ENCODE measurements around the gene ZNHIT3.

Gene ZNHIT3

DNA sequence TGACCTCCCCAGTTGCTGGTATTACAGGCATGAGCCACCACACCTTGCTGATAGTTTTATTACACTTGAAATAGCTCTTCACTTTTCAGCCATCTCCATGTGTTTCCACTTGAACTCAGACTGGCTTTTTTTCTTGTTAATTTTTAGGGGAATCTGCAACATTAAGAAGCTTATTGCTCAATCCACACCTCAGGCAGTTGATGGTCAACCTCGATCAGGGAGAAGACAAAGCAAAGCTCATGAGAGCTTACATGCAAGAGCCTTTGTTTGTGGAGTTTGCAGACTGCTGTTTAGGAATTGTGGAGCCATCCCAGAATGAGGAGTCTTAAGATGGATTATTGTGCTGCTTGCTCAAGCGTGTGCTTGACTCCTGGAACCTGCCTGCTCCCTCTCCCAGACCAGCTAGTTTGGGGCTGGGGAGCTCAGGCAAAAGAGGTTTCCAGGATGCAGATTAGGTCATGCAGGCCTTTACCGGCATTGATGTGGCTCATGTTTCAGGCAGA, 8.6 kb downstream of the ZNHIT3 start:
- H2AFZ ChIP-seq (ENCODE audit: low read length) = no peak overlapping the region
- H3K9me2 ChIP-seq (replicated peaks; ENCODE audit: low read depth, low read length) = no peaks in the 10 kb centered on the region
- H3K9ac ChIP-seq (ENCODE audit: low read depth, low read length, poor library complexity, severe bottlenecking) = no peak overlapping the region
- H3K79me2 ChIP-seq (ENCODE audit: insufficient read depth, low read length) = peaks cover 29% of the 10 kb centered on the region
- H3K9me3 ChIP-seq (ENCODE audit: insufficient read depth, low read depth, low read length) = no peaks in the 10 kb centered on the region
- H3K4me1 ChIP-seq (ENCODE audit: insufficient read depth, low read length, poor library complexity, severe bottlenecking) = no peaks in the 10 kb centered on the region
- H3K4me3 ChIP-seq (ENCODE audit: low read length, poor library complexity, severe bottlenecking) = no peak overlapping the region
- peaks cover 73% of the 10 kb centered on the region for H3K36me3 ChIP-seq (ENCODE audit: insufficient read depth, low read length)
- H3F3A ChIP-seq (ENCODE audit: low read depth) = no peaks in the 10 kb centered on the region; the same call in 1 of the 2 replicates
- TF ChIP-seq, protein P1, sequence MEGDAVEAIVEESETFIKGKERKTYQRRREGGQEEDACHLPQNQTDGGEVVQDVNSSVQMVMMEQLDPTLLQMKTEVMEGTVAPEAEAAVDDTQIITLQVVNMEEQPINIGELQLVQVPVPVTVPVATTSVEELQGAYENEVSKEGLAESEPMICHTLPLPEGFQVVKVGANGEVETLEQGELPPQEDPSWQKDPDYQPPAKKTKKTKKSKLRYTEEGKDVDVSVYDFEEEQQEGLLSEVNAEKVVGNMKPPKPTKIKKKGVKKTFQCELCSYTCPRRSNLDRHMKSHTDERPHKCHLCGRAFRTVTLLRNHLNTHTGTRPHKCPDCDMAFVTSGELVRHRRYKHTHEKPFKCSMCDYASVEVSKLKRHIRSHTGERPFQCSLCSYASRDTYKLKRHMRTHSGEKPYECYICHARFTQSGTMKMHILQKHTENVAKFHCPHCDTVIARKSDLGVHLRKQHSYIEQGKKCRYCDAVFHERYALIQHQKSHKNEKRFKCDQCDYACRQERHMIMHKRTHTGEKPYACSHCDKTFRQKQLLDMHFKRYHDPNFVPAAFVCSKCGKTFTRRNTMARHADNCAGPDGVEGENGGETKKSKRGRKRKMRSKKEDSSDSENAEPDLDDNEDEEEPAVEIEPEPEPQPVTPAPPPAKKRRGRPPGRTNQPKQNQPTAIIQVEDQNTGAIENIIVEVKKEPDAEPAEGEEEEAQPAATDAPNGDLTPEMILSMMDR (conservative IDR thresholded peaks at IDR 0.05; ENCODE audit: low read length) = no peak
- TF ChIP-seq EZH2phosphoT487 (IDR thresholded peaks at IDR 0.05; ENCODE audit: borderline replicate concordance) = no peak
- H3K4me2 ChIP-seq (ENCODE audit: low read depth, low read length, poor library complexity, severe bottlenecking) = no peak overlapping the region
- H4K20me1 ChIP-seq (ENCODE audit: insufficient read depth, low read length, poor library complexity, severe bottlenecking) = peaks cover 16% of the 10 kb centered on the region
- H3K27me3 ChIP-seq (ENCODE audit: insufficient read depth, low read length, poor library complexity, severe bottlenecking) = no peaks in the 10 kb centered on the region

DNA sequence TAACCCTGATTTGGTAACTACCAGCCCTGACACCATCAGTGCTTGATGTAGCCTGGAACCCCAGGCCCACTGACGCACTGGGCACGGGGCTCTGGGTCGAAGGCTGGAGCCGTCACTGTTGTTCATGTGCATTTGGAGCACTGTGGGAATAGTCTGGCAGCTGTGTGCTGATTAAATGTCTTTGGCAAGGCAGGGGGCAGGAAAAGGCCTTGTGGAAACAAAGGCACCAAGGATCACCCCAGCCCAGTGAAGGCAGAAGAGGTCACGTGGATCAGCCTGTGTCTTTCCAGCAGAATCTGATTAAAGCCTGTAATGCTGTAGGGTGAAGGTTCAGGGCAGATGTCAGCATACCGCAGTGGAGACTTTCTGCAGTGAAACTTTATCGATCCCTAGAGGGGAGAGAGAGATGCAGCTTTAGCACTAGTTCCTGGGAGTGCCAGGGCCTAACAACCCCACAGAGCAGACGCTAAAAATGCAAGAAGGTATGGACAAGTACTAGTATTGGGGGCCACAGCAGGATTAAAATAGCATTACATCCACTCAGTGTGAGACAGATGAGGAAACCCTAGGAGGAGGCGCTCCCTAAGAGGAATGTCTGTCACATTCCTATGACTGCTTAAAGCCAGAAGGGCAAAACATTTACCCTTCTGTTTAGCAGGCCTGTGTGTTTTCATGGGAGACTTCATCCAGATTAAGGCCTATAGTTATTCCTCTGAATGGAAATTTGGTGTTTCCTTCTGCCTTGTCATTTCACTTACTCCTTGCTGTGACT, 9.7 kb downstream of the ZNHIT3 start:
- H3K4me1 ChIP-seq (ENCODE audit: insufficient read depth, low read length, poor library complexity, severe bottlenecking) = no peaks in the 10 kb centered on the region
- H3K79me2 ChIP-seq (ENCODE audit: insufficient read depth, low read length) = peaks cover 18% of the 10 kb centered on the region; the same call in 1 of the 2 replicates
- H3K27me3 ChIP-seq (ENCODE audit: insufficient read depth, low read length, poor library complexity, severe bottlenecking) = no peaks in the 10 kb centered on the region
- H3K9me3 ChIP-seq (ENCODE audit: insufficient read depth, low read depth, low read length) = no peaks in the 10 kb centered on the region
- no peaks in the 10 kb centered on the region for H3K9me2 ChIP-seq (replicated peaks; ENCODE audit: low read depth, low read length)
- peaks cover 5% of the 10 kb centered on the region for H4K20me1 ChIP-seq (ENCODE audit: insufficient read depth, low read length, poor library complexity, severe bottlenecking)
- H3K4me3 ChIP-seq (ENCODE audit: low read length, poor library complexity, severe bottlenecking) = no peak overlapping the region
- H3K9ac ChIP-seq (ENCODE audit: low read depth, low read length, poor library complexity, severe bottlenecking) = no peak overlapping the region
- H3F3A ChIP-seq (ENCODE audit: low read depth) = no peaks in the 10 kb centered on the region; the same call in 1 of the 2 replicates
- TF ChIP-seq EZH2phosphoT487 (IDR thresholded peaks at IDR 0.05; ENCODE audit: borderline replicate concordance) = no peak
- TF ChIP-seq, protein P1 (conservative IDR thresholded peaks at IDR 0.05; ENCODE audit: low read length) = no peak
- no peak overlapping the region for H3K4me2 ChIP-seq (ENCODE audit: low read depth, low read length, poor library complexity, severe bottlenecking)
- H3K36me3 ChIP-seq (ENCODE audit: insufficient read depth, low read length) = peaks cover 81% of the 10 kb centered on the region; the same call in 1 of the 2 replicates
- no peak overlapping the region for H2AFZ ChIP-seq (ENCODE audit: low read length)

DNA sequence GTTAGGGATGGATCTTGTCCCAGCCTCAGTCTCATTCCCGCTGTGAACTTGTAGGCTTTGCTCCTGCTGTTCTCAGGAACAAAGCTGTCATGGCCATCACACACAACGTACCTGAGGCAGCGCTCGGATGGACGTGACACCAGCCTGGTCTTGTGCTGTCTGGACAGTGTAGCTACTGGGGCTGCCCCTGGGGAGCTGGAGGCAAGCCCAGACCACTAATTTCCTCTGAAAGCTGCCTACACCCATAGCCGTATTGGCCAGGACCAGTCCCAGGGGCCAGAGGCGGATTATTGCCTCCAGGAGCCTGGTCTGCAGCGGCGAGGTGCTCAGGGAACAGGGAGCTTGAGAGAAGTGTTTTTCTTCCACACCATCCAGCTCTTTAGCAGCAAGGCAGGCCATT, 11.7 kb downstream of the ZNHIT3 start:
- Histone ChIP-seq H3F3A (ENCODE audit: low read depth) (no peaks in the 10 kb centered on the region; the same call in 1 of the 2 replicates), H3K4me3 (ENCODE audit: low read length, poor library complexity, severe bottlenecking) (no peak overlapping the region), H3K9me2 (replicated peaks; ENCODE audit: low read depth, low read length) (no peaks in the 10 kb centered on the region), H3K27me3 (ENCODE audit: insufficient read depth, low read length, poor library complexity, severe bottlenecking) (no peaks in the 10 kb centered on the region), H3K4me1 (ENCODE audit: insufficient read depth, low read length, poor library complexity, severe bottlenecking) (no peaks in the 10 kb centered on the region), H4K20me1 (ENCODE audit: insufficient read depth, low read length, poor library complexity, severe bottlenecking) (no peaks in the 10 kb centered on the region), H3K9ac (ENCODE audit: low read depth, low read length, poor library complexity, severe bottlenecking) (no peak overlapping the region), H3K9me3 (ENCODE audit: insufficient read depth, low read depth, low read length) (no peaks in the 10 kb centered on the region), H3K79me2 (ENCODE audit: insufficient read depth, low read length) (no peaks in the 10 kb centered on the region), H2AFZ (ENCODE audit: low read length) (no peak overlapping the region), H3K4me2 (ENCODE audit: low read depth, low read length, poor library complexity, severe bottlenecking) (no peak overlapping the region), H3K36me3 (ENCODE audit: insufficient read depth, low read length) (peaks cover 85% of the 10 kb centered on the region; the same call in 1 of the 2 replicates)
- TF ChIP-seq EZH2phosphoT487 (IDR thresholded peaks at IDR 0.05; ENCODE audit: borderline replicate concordance) = no peak
- TF ChIP-seq, protein P1 (conservative IDR thresholded peaks at IDR 0.05; ENCODE audit: low read length) = no peak
